Measurements from ENCODE around the gene ROS1. TPM values are rescaled to one million over a fixed set of nuclear protein-coding genes. Genes with fewer than 3 reads are reported as not detected.
"Not testable (repeated sequence)": the region's sequence is repeated elsewhere in the genome, so short reads cannot be mapped to it uniquely, and the experiment has no call there.

Gene ROS1
- total RNA-seq, 1 donor, result 0.43 TPM

DNA sequence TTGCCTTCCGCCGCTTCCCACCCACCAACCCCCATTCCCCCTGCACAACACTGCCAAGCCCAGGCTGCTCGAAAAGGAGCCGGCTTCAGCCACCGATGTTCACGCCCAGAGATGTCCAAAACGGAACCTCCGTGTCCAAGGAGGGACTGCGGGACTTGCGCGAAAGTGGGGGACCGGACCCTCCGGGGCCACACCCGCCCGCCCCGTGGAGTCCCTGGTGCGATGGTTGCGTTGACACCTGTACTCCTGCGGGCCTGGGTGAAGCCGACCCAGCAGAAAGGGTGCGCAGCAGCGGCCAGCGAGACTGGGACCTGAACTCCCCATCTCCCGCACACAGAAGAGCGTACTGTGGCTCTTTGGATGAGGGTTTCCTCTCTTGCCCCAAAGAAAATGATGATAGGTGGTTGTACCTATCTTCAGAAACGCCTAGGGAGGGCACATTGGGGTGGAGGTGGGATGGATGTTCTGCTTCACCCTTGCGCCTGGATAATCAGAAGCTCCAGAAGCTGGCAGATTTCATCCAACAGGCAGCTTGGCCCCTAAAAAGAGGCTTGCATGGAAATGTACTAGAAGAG, 162.3 kb downstream of the ROS1 start:
- DNase-seq (ENCODE audit: low read depth), result no peak
- TF ChIP-seq, protein P1, sequence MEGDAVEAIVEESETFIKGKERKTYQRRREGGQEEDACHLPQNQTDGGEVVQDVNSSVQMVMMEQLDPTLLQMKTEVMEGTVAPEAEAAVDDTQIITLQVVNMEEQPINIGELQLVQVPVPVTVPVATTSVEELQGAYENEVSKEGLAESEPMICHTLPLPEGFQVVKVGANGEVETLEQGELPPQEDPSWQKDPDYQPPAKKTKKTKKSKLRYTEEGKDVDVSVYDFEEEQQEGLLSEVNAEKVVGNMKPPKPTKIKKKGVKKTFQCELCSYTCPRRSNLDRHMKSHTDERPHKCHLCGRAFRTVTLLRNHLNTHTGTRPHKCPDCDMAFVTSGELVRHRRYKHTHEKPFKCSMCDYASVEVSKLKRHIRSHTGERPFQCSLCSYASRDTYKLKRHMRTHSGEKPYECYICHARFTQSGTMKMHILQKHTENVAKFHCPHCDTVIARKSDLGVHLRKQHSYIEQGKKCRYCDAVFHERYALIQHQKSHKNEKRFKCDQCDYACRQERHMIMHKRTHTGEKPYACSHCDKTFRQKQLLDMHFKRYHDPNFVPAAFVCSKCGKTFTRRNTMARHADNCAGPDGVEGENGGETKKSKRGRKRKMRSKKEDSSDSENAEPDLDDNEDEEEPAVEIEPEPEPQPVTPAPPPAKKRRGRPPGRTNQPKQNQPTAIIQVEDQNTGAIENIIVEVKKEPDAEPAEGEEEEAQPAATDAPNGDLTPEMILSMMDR (IDR thresholded peaks at IDR 0.05; ENCODE audit: insufficient read depth, low read depth, low read length), result no peak

DNA sequence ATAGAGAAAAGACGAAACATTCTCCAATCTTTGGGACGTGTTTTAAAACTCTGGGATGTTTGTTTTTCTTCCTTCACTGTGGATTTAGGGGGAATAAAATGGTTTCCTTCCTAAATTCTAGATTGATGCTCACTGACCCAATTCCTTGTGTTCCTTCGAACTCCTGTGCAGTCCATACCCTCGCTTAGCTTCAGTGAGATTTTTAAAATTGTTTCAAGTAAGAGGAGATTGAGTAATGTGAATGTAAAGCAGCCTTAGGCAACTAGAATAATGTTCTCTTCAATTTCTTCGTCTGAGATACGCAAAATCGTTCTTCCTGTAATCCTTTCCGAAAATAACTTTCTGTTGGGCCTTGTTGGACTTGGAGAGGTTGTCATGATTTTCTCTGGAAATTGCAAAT, 162.9 kb downstream of the ROS1 start:
- TF ChIP-seq, protein P1 (IDR thresholded peaks at IDR 0.05; ENCODE audit: insufficient read depth, low read depth, low read length), result no peak
- DNase-seq (ENCODE audit: low read depth), result no peak
- H3K4me3 ChIP-seq (ENCODE audit: low read depth, low read length), result no peak overlapping the region

More for the DNA sequence above, 162.3 kb downstream of the ROS1 start:
- no peak overlapping the region for H3K4me3 ChIP-seq (ENCODE audit: low read depth, low read length)

DNA sequence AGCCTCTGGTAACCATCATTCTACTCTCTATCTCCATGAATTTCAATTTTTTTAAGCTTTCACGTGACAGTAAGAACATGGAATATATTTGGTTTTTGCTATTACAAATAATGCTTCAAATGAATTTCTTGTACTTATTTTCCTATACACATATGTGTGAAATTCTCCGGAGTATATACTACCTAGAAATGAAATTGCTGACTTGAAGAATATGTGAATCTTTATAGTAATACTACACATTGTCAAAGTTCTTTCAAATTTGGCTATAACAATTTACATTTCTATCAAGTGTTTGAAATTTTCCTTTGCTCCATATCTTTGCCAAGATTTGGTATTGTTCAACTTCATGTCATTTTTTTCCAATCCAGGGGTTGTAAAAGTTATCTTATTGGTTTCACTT, 172.0 kb downstream of the ROS1 start:
- no peak overlapping the region for H3K4me3 ChIP-seq (ENCODE audit: low read depth, low read length)
- TF ChIP-seq, protein P1 (IDR thresholded peaks at IDR 0.05; ENCODE audit: insufficient read depth, low read depth, low read length), result no peak
- DNase-seq (ENCODE audit: low read depth), result no peak

DNA sequence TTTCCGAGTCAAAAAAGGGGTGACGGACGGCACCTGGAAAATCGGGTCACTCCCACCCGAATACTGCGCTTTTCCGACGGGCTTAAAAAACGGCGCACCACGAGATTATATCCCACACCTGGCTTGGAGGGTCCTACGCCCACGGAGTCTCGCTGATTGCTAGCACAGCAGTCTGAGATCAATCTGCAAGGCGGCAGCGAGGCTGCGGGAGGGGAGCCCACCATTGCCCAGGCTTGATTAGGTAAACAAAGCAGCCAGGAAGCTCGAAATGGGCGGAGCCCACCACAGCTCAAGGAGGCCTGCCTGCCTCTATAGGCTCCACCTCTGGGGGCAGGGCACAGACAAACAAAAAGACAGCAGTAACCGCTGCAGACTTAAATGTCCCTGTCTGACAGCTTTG, 180.8 kb downstream of the ROS1 start:
- peak overlapping the region; percentile 3 for H3K4me3 ChIP-seq (ENCODE audit: low read depth, low read length)
- DNase-seq (ENCODE audit: low read depth), result not testable (repeated sequence)

DNA sequence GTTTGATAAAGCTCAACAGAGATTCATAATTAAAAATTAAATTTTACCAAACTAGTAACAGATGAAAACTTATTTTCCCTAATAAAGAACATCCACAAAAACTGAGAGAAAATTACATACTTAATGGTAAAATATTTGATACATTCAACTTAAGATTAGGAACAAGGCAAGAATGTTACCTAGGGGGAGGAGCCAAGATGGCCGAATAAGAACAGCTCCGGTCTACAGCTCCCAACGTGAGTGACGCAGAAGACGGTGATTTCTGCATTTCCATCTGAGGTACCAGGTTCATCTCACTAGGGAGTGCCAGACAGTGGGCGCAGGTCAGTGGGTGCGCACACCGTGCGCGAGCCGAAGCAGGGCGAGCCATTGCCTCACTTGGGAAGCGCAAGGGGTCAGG, 181.2 kb downstream of the ROS1 start:
- DNase-seq (ENCODE audit: low read depth), result not testable (repeated sequence)

More for the DNA sequence above, 181.2 kb downstream of the ROS1 start:
- H3K4me3 ChIP-seq (ENCODE audit: low read depth, low read length), result peak overlapping the region; percentile 3

Small RNA genes lying within 50 kb of the gene (small RNA-seq; reads per million reads assigned to genes)
- not detected for gene RN7SKP18
- gene RNU6-253P, result not detected

Other genes with a start within 250 kb of the ROS1 start
- not detected in 2 replicates for gene VGLL2, start 160.4 kb downstream of the ROS1 start, total RNA-seq
- 39.0 and 69.1 TPM in 2 replicates for gene DCBLD1, start 56.7 kb upstream of the ROS1 start, total RNA-seq
- 45.1 and 81.6 TPM in 2 replicates for gene GOPC, start 176.6 kb upstream of the ROS1 start, total RNA-seq
- gene NUS1, start 249.5 kb upstream of the ROS1 start, total RNA-seq, result 20.3 and 26.8 TPM in 2 replicates